Esophagus (tissue), 2 donors: ENCODE measurements around the gene AP3B1. TPM values are rescaled to one million over a fixed set of nuclear protein-coding genes. Genes with fewer than 3 reads are reported as not detected.
"Not testable (repeated sequence)": the region's sequence is repeated elsewhere in the genome, so short reads cannot be mapped to it uniquely, and the experiment has no call there.

Experiments used
- H3K27ac ChIP-seq, 2 donors: one replicate each; pipeline ENCODE4 v1.5.1; 2013; ENCODE audit warnings: low read depth in 2 of 2, mild to moderate bottlenecking in 2 of 2, inconsistent platforms in 1 of 2, low read length in 1 of 2, moderate library complexity in 1 of 2
- H3K27me3 ChIP-seq, 2 donors: one replicate each; pipeline ENCODE4 v1.6.1; 2013; ENCODE audit warnings: low read length in 2 of 2, control low read depth in 1 of 2, mild to moderate bottlenecking in 1 of 2; ENCODE audit not compliant: insufficient read depth in 2 of 2, control insufficient read depth in 1 of 2
- H3K36me3 ChIP-seq, 2 donors: one replicate each; pipeline ENCODE4 v1.6.1; 2013; ENCODE audit warnings: low read length in 1 of 2; ENCODE audit not compliant: control insufficient read depth in 2 of 2, insufficient read depth in 2 of 2
- H3K4me1 ChIP-seq, 2 donors: one replicate each; pipeline ENCODE4 v1.6.1; 2013; ENCODE audit warnings: low read length in 1 of 2; ENCODE audit not compliant: control insufficient read depth in 2 of 2, insufficient read depth in 2 of 2
- H3K4me3 ChIP-seq, 2 donors: one replicate each; pipeline ENCODE4 v1.5.1; 2013; ENCODE audit warnings: low read length in 2 of 2, mild to moderate bottlenecking in 2 of 2, low read depth in 1 of 2, moderate library complexity in 1 of 2
- H3K9me3 ChIP-seq, 2 donors: one replicate each; pipeline ENCODE4 v1.6.1; 2013; ENCODE audit warnings: mild to moderate bottlenecking in 2 of 2, low read depth in 1 of 2, low read length in 1 of 2, moderate library complexity in 1 of 2; ENCODE audit not compliant: control insufficient read depth in 2 of 2, insufficient read depth in 1 of 2
- WGBS, 2 donors: extraction: QIAGEN DNeasy Blood & Tissue Kit; methylation state at CpG; one replicate each; pipeline ENCODE4 v1.1.7; 2013; 5-methylcytosine and 5-hydroxymethylcytosine counted together
- polyA plus RNA-seq, 2 donors: library from polyadenylated mRNA; stranded (reverse); fragments of 200-250 nt; gene quantifications; one replicate each; pipeline ENCODE4 v1.2.3, GENCODE V29; 2013
- donor health status: healthy with polysubstance abuse.
- donor health status: Bipolar disorder and iron deficiency.

Gene AP3B1
- polyA plus RNA-seq, 2 donors, result 26.1 to 39.1 TPM

DNA sequence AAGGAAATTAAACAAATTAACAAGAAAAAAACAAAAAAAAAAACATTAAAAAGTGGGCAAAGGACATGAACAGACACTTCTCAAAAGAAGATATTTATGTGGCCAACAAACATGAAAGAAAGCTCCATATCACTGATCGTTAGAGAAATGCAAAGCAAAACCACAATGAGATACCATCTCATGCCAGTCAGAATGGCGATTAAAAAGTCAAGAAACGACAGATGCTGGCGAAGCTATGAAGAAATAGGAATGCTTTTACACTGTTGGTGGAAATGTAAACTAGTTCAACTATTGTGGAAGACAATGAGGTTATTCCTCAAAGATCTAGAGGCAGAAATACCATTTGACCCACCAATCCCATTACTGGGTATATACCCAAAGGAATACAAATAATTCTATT, 223.8 kb downstream of the AP3B1 start:
- 80 to 97% methylated on average over 4 of the region's 4 CpGs for WGBS, 2 donors
- H3K27me3 ChIP-seq, H3K27ac ChIP-seq, H3K9me3 ChIP-seq, H3K4me3 ChIP-seq, H3K36me3 ChIP-seq, H3K4me1 ChIP-seq: not testable (repeated sequence)

DNA sequence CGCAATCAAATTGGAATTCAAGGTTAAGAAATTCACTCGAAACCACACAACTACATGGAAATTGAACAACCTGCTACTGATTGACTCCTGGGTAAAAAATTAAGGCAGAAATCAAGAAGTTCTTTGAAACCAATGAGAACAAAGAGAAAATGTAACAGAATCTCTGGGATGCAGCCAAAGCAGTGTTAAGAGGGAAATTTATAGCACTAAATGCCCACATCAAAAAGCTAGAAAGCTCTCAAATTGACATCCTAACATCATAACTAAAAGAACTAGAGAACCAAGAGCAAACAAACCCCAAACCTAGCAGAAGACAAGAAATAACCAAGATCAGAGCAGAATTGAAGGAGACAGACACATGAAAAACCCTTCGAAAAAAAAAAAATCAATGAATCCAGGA, 226.9 kb downstream of the AP3B1 start:
- not testable (repeated sequence) for H3K27ac ChIP-seq, H3K4me3 ChIP-seq, H3K27me3 ChIP-seq, H3K4me1 ChIP-seq, H3K9me3 ChIP-seq, H3K36me3 ChIP-seq
- 92 to 97% methylated on average over 3 of the region's 3 CpGs for WGBS, 2 donors

DNA sequence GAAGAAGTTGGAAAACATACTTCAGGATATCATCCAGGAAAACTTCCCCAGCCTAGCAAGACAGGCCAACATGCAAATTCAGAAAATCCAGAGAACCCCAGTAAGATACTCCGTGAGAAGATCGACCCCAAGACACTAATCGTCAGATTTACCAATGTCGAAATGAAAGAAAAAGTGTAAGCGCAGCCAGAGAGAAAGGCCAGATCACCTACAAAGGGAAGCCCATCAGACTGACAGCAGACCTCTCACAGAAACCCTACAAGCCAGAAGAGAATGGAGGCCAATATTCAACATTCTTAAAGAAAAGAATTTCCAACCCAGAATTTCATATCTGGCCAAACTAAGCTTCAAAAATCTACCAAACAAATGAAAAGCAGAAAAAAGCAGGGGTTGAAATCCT, 227.8 kb downstream of the AP3B1 start:
- H3K9me3 ChIP-seq, H3K27ac ChIP-seq, H3K27me3 ChIP-seq, H3K4me3 ChIP-seq, H3K4me1 ChIP-seq, H3K36me3 ChIP-seq: not testable (repeated sequence)
- 99% methylated on average over 5 of the region's 5 CpGs for WGBS, 2 donors

DNA sequence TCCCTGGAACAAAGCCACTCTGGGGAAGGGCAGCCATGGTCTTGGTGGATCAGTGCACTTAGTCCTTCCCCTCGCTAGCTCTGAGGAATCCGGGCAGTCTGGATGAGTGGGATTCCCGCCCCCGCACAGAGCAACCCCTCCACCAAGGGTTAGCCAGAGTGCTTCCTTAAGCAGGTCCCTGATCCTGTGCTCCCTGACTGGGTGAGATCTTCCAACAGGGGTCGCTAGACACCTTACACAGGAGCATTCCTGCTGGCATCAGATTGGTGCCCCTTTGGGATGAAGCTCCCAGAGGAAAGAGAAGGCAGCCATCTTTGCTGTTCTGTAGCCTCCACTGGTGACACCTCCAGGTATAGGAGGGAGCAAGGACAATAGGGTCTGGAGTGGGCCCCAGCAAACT, 228.8 kb downstream of the AP3B1 start:
- Histone ChIP-seq H3K36me3 (no peaks in the 10 kb centered on the region), H3K27me3 (no peaks in the 10 kb centered on the region), H3K9me3 (no peaks in the 10 kb centered on the region), H3K4me3 (no peak overlapping the region), H3K27ac (no peak overlapping the region), H3K4me1 (peaks cover 0 to 2% of the 10 kb centered on the region in 2 donors)
- WGBS, 2 donors, result 93 to 94% methylated on average over 5 of the region's 5 CpGs

DNA sequence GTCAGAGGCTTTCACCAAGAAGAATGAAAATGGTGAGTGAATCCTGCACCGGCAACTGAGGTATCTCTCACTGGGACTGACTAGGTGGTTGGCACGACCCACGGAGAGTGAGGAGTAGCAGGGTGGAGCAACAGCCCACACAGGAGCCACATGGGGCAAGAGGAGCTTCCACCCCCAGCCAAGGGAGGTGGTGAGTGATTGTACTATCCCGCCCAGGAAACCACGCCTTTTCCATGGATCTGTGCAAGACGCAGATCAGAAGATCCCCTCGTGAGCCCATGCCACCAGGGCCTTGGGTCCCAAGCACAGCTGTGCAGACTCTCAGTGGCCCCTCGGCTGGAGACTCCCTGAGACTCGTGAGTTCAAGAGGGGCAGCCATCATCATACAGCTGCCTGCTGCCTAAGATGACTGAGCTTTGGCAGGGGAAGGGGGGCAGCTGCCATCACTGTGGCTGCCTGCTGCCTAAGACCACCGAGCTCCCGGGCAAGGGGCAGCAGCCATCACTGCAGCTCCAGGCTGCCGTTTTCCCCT, 229.5 kb downstream of the AP3B1 start:
- Histone ChIP-seq H3K27ac (no peak overlapping the region), H3K9me3 (no peaks in the 10 kb centered on the region), H3K4me3 (no peak overlapping the region), H3K36me3 (no peaks in the 10 kb centered on the region), H3K4me1 (peaks cover 0 to 2% of the 10 kb centered on the region in 2 donors), H3K27me3 (no peaks in the 10 kb centered on the region)
- WGBS, 2 donors, result 92% methylated on average over 12 of the region's 12 CpGs

DNA sequence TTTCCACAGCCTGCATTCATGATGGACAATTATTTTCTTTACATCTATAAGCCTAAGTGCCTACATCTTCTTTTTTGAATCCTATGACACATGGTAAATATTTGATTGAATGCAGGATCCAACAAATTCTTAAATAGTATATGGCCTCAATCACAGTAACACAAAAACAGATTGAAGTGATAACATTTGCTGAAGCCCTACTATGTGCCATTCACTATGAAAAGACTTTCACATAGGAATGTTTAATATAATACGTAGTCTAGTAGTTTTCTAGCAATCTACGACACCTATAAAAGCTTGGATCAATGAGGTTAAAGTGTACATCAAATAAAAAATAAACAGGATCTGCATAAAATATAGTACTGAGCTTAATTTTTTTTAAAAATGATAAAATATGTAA, 231.0 kb downstream of the AP3B1 start:
- no peaks in the 10 kb centered on the region for H3K9me3 ChIP-seq
- 98% methylated on average over 2 of the region's 2 CpGs for WGBS, 2 donors
- H3K4me3 ChIP-seq, result no peak overlapping the region
- H3K27me3 ChIP-seq, result no peaks in the 10 kb centered on the region
- H3K27ac ChIP-seq, result no peak overlapping the region
- no peaks in the 10 kb centered on the region for H3K36me3 ChIP-seq
- H3K4me1 ChIP-seq, result peaks cover 0 to 2% of the 10 kb centered on the region in 2 donors

DNA sequence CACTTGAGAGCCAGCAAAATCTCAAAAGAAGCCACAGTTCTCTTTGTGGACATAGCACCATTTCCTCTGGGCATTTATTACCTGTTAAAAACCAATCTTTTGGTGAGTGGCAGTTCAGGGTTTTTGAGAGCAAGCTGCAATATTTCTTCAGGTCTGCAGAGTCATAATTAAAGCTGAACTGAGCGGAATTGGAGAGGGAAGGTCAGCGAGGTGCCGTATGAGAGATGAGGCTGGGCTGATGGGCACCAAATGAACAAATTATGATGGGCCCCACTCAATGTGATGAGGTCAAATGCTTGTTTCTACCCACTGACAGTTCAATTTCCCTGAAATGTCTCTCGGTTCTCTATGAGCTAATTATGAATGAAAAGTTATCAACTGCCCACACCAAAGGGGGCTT, 231.9 kb downstream of the AP3B1 start:
- Histone ChIP-seq H3K4me1 (peaks cover 0 to 2% of the 10 kb centered on the region in 2 donors), H3K27me3 (no peaks in the 10 kb centered on the region), H3K36me3 (no peaks in the 10 kb centered on the region), H3K9me3 (no peaks in the 10 kb centered on the region), H3K4me3 (no peak overlapping the region), H3K27ac (no peak overlapping the region)
- 88 to 90% methylated on average over 4 of the region's 4 CpGs for WGBS, 2 donors

DNA sequence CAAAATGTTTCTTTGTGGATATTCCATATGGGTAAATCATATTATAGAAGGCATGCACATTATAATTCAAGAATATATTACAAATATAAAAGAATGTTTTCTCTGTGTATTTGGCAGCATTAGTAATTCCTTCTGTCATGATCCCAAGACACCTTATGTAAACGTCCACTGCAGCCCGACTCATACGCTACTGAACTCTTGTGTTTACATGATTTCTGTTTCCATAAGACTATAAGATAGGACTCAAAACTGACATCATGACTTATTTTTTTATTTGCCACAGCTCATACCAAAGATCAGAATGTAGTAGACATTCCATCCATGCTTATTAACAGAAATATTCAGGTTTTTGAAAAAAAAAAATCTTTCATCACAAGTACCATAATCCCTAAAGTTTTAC, 234.1 kb downstream of the AP3B1 start:
- H3K4me1 ChIP-seq, result no peaks in the 10 kb centered on the region
- no peak overlapping the region for H3K4me3 ChIP-seq
- no peaks in the 10 kb centered on the region for H3K36me3 ChIP-seq
- 66 to 68% methylated on average over 3 of the region's 3 CpGs for WGBS, 2 donors
- H3K27ac ChIP-seq, result no peak overlapping the region
- no peaks in the 10 kb centered on the region for H3K27me3 ChIP-seq
- H3K9me3 ChIP-seq, result no peaks in the 10 kb centered on the region

DNA sequence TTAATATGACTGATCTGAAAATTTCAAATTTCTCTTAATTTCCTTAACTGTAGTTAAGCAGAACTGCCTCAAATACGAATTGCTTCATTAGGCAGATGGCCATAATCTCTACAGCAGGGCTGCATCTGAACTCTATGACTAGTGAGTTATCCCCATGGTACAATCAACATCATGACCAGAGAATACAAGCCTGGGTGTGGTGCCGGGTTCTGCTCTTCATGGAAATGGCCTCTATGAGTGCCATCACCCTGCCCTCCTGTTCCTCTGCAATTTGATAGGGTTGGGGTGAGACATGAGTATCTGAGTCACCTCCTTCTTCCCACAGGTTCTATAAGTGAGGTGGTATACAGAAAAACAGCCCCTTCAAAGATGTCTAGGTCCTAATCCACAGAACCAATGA, 235.9 kb downstream of the AP3B1 start:
- 93 to 96% methylated on average over 2 of the region's 2 CpGs for WGBS, 2 donors
- Histone ChIP-seq H3K4me1 (no peaks in the 10 kb centered on the region), H3K36me3 (no peaks in the 10 kb centered on the region), H3K9me3 (no peaks in the 10 kb centered on the region), H3K4me3 (no peak overlapping the region), H3K27ac (no peak overlapping the region), H3K27me3 (no peaks in the 10 kb centered on the region)

DNA sequence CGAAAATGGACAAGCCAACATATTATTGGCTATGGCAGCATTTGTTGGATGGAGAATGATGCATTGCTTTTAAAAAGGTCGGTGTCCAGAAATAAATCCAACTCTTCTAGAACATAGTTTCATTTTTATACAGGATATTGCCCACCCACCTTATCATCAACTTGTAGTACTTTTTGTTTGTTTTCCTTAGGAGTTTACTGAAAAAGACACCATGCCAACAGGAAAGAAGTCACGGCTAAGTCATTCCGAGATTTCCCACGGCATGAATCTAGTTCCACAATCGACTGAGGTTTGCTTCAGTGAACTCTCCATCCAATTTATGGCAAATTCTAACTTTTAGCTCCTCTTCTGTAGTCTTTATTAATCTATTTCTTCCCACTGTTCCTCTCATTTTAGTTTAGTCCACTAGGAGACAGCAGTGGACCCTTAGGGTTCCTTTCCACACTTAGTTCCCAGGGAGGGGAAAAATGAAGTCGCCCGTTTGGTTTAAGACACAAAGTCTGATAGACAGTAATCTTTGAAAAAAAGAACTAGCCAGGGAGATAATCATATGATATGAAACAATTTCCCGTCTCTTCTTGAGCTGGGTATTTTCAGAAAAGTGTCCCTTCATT, 237.5 kb downstream of the AP3B1 start:
- H3K4me1 ChIP-seq, result no peaks in the 10 kb centered on the region
- no peaks in the 10 kb centered on the region for H3K9me3 ChIP-seq
- H3K36me3 ChIP-seq, result no peaks in the 10 kb centered on the region
- H3K27ac ChIP-seq, result no peak overlapping the region
- H3K4me3 ChIP-seq, result no peak overlapping the region
- H3K27me3 ChIP-seq, result no peaks in the 10 kb centered on the region
- 87 to 89% methylated on average over 9 of the region's 9 CpGs for WGBS, 2 donors
